Activated T-cell treated with anti-CD3 and anti-CD28 coated beads, Interleukin-2, amount 50 U/mL, for 24 hours (primary cell): Measurements from ENCODE around the gene GLUD2.
"Not testable (repeated sequence)": the region's sequence is repeated elsewhere in the genome, so short reads cannot be mapped to it uniquely, and the experiment has no call there.

Source experiments
- DNase-seq: peaks from one replicate; pipeline ENCODE4 v3.0.0-alpha.2; 2020
- H3K27ac Mint-ChIP-seq: 2 replicates; pipeline ENCODE4 v1.8.0; 2020; ENCODE audit warnings: mild to moderate bottlenecking, mixed read lengths
- H3K27me3 Mint-ChIP-seq: 2 replicates; pipeline ENCODE4 v1.8.0; 2020; ENCODE audit warnings: mixed read lengths
- H3K36me3 Mint-ChIP-seq: 2 replicates; pipeline ENCODE4 v1.8.0; 2020; ENCODE audit warnings: low read depth, mixed read lengths
- H3K4me1 Mint-ChIP-seq: 2 replicates; pipeline ENCODE4 v1.8.0; 2020; ENCODE audit warnings: low read depth, mixed read lengths
- H3K4me3 Mint-ChIP-seq: 2 replicates; pipeline ENCODE4 v1.8.0; 2020; ENCODE audit warnings: mild to moderate bottlenecking, moderate library complexity, mixed read lengths
- H3K9me3 Mint-ChIP-seq: 2 replicates; pipeline ENCODE4 v1.8.0; 2020; ENCODE audit warnings: mixed read lengths

Gene GLUD2

DNA sequence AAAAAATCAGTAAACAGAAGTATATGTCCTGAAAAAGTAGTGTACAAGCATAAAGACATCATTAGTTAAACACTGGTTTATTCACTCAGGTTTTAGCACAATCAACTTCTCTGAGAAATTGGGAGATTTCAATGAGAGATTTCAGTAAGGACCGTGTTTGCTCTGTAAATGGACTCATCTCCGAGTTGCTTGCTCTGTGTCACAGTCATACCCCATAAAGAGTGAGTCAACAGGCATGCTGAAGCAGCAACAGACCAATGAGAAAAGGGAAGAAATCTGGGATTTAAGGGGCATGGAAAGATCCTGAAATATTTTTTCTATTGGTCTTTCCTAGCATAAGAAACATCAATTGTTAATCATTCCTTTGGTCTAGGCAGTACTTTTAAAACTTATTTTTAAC is 4.7 kb downstream of the GLUD2 start:
- H3K4me1 Mint-ChIP-seq = no peaks in the 10 kb centered on the region
- H3K27ac Mint-ChIP-seq = no peak overlapping the region
- H3K36me3 Mint-ChIP-seq = no peaks in the 10 kb centered on the region
- H3K27me3 Mint-ChIP-seq = peaks cover 35% of the 10 kb centered on the region
- no peak overlapping the region for H3K4me3 Mint-ChIP-seq
- H3K9me3 Mint-ChIP-seq = no peaks in the 10 kb centered on the region
- DNase-seq = no peak

- no peaks in the 10 kb centered on the region for H3K4me1 Mint-ChIP-seq
- no peaks in the 10 kb centered on the region for H3K9me3 Mint-ChIP-seq
- no peak for DNase-seq
- H3K4me3 Mint-ChIP-seq = no peak overlapping the region
- peaks cover 23% of the 10 kb centered on the region for H3K27me3 Mint-ChIP-seq
- no peak overlapping the region for H3K27ac Mint-ChIP-seq
- no peaks in the 10 kb centered on the region for H3K36me3 Mint-ChIP-seq
Measured at GRCh38 chrX:121062289-121062688, 14.9 kb downstream of the GLUD2 start.

GRCh38 chrX:121064579-121064978 is 17.2 kb downstream of the GLUD2 start:
- no peak overlapping the region for H3K4me3 Mint-ChIP-seq
- no peaks in the 10 kb centered on the region for H3K4me1 Mint-ChIP-seq
- H3K9me3 Mint-ChIP-seq = no peaks in the 10 kb centered on the region
- H3K27ac Mint-ChIP-seq = no peak overlapping the region
- DNase-seq = no peak
- H3K27me3 Mint-ChIP-seq = peaks cover 23% of the 10 kb centered on the region
- no peaks in the 10 kb centered on the region for H3K36me3 Mint-ChIP-seq

DNA sequence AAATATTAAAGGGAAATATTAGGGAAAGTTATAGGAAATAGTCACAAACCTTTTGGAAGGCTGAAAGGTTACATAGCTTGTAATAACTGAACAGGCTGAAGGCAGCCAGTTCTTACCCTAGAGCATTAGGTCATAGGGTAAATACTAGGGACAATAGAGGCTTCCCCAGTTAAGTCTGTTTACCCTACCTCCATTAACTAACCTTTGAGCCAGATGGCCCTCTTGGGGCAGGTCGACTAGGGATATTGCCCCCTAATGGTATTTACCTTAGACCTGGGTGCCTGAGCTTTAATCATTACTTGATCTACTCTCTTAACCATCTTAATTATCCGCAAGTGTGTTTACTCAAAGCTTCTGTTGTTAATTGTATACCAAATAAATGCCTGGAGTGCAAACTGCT is 36.8 kb downstream of the GLUD2 start:
- H3K27me3 Mint-ChIP-seq, H3K9me3 Mint-ChIP-seq, H3K27ac Mint-ChIP-seq, DNase-seq, H3K36me3 Mint-ChIP-seq, H3K4me3 Mint-ChIP-seq, H3K4me1 Mint-ChIP-seq: not testable (repeated sequence)

DNA sequence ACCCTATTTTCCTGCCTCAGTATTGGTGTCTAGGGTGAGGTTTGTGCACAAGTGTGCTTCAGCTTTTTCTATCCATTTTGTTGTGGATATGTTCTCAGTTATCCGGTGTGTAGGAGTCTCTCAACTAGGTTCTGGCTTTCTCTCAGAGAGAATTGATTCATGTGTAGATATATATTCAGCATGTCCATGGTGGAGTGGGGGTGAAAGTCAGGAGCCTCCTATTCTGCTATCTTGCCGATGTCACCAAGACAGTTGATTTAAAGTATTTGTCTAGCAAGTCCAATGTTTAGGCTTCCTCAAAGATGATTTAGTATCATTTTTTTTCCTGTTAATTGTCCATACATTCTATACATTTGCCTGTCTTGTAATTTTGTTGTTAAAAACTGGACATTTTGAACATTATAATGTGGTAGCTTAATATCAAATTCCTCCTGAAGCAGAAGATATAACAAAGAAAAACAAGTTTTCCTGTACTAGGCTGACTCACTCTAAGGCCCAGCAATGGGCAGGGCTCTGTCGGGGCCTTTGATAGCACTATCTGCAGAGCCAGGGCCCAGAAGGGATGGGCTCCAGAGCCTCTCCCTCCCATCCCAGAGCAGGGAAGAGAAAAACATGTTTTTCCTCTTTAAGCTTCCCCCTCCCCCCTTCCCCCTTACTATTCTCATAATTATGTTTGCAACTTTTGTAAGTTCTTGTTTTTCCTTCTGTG is 37.6 kb downstream of the GLUD2 start:
- H3K4me3 Mint-ChIP-seq = no peak overlapping the region
- DNase-seq = no peak
- H3K27me3 Mint-ChIP-seq = peaks cover 13% of the 10 kb centered on the region
- no peaks in the 10 kb centered on the region for H3K4me1 Mint-ChIP-seq
- no peaks in the 10 kb centered on the region for H3K36me3 Mint-ChIP-seq
- H3K27ac Mint-ChIP-seq = no peak overlapping the region
- H3K9me3 Mint-ChIP-seq = peaks cover 3% of the 10 kb centered on the region

DNA sequence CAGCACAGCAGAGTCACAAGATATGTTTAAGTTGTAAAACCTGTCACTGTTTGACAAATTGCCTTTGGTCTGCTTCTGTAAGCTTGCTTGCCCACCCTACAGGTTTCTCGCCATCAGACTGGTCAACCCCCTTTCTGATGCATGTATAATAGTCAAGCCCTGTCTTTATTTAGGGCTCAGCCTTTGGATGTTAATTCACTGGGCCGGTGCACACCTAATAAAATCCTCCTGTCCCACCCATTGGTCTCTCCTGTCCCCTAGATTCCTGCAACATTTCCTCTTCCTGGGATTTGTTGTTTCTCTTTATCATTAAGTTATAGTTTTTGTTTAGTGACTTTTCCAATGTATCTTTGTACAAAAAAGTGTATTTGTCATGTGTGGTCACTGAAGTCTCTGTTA is 38.2 kb downstream of the GLUD2 start:
- H3K9me3 Mint-ChIP-seq = peaks cover 3% of the 10 kb centered on the region
- no peak overlapping the region for H3K4me3 Mint-ChIP-seq
- no peak overlapping the region for H3K27ac Mint-ChIP-seq
- no peaks in the 10 kb centered on the region for H3K36me3 Mint-ChIP-seq
- no peak for DNase-seq
- peaks cover 13% of the 10 kb centered on the region for H3K27me3 Mint-ChIP-seq
- H3K4me1 Mint-ChIP-seq = no peaks in the 10 kb centered on the region

- no peak overlapping the region for H3K4me3 Mint-ChIP-seq
- H3K36me3 Mint-ChIP-seq = no peaks in the 10 kb centered on the region
- H3K4me1 Mint-ChIP-seq = no peaks in the 10 kb centered on the region
- peaks cover 25% of the 10 kb centered on the region for H3K27me3 Mint-ChIP-seq
- H3K27ac Mint-ChIP-seq = no peak overlapping the region
- DNase-seq = no peak
- H3K9me3 Mint-ChIP-seq = no peaks in the 10 kb centered on the region
Measured at GRCh38 chrX:121093011-121093410, 45.6 kb downstream of the GLUD2 start.
